ENCODE measurements around the gene HOGA1.

- TF ChIP-seq POLR2A (IDR thresholded peaks at IDR 0.05) (no peak), CTCF (IDR thresholded peaks at IDR 0.05) (no peak)
Measured at GRCh38 chr10:97656777-97657176, 72.6 kb downstream of the HOGA1 start.

All from testis (tissue), 2 donors.